Suprapubic skin (tissue), 3 donors: Measurements from ENCODE around the gene EPHB4.

Experiments used
- CTCF ChIP-seq, 2 donors: fragments of 200-600 bp in 1 of 2; fragments of 450-650 bp in 1 of 2; sonication (generic) in 1 of 2; IDR thresholded peaks; one replicate each; pipeline ENCODE4 v1.5.1; 2016 to 2019; ENCODE audit warnings: antibody characterized with exemption in 2 of 2, mild to moderate bottlenecking in 1 of 2, moderate library complexity in 1 of 2
- POLR2A ChIP-seq, 2 donors: fragments of 450-650 bp; IDR thresholded peaks; one replicate each; pipeline ENCODE4 v1.6.1; 2017; ENCODE audit warnings: antibody characterized with exemption in 2 of 2, mild to moderate bottlenecking in 2 of 2, moderate library complexity in 2 of 2

DNA sequence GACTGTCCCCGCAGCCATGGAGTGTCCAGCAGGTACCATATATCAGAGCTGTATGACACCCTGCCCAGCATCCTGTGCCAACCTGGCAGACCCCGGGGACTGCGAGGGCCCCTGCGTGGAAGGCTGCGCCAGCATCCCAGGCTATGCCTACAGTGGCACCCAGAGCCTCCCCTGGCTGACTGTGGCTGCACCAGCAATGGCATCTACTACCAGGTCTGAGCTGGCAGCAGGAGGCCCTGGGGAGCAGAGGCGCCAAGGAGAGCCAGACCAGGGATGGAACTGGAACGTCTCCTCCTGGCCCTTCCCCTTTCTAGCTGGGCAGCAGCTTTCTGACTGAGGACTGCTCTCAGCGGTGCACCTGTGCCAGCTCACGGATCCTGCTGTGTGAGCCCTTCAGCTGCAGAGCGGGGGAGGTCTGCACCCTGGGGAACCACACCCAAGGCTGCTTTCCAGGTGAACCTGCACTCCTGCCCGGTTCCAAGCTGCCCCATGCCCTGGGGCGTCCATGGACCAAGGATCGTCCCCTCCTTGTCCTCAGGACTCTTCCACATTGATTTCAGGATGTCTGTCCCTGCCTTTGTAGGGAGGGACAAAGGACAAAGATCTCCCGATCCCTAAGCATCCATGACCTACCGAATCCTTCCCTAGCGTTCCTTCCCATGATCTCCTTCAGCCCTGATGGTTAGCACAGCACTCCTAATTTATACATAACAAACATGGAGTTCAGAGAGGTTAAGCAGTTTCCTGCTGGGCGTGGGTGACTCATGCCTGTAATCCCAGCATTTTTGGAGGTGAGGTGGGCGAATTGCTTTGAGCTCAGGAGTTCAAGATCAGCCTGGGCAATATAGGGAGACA, 33.3 kb downstream of the EPHB4 start:
- no peak for TF ChIP-seq POLR2A (IDR thresholded peaks at IDR 0.05)
- TF ChIP-seq CTCF (IDR thresholded peaks at IDR 0.05) = no peak
